SK-N-MC (cell line): ENCODE data around the gene MRPL49.

ENCODE experiments used
- EZH2 ChIP-seq: fragments of 200-600 bp; sonication (generic); IDR thresholded peaks from one replicate; pipeline ENCODE4 v1.6.1; 2017; ENCODE audit warnings: antibody characterized with exemption
- POLR2AphosphoS5 ChIP-seq: IDR thresholded peaks from 2 replicates; pipeline ENCODE4 v1.6.1; 2012; ENCODE audit warnings: mild to moderate bottlenecking, low read depth, low read length, borderline replicate concordance

GRCh38 chr11:65156256-65156655, 34.1 kb downstream of the MRPL49 start:
- TF ChIP-seq POLR2AphosphoS5 (no peak), EZH2 (no peak)
